ENCODE data around the gene CD47. TPM values are rescaled to one million over a fixed set of nuclear protein-coding genes. Genes with fewer than 3 reads are reported as not detected.

Gene CD47
- total and polyA plus RNA-seq, 2 of the 4 experiments (the other 2 are of a cell fraction), result 45.9 to 52.0 TPM

GRCh38 chr3:108134555-108134880 is 43.7 kb upstream of the CD47 start:
- Histone ChIP-seq H3K4me2 (ENCODE audit: low read depth, low read length) (peak overlapping the region; percentile 43; the same call in 1 of the 2 replicates), H3K36me3 (ENCODE audit: control insufficient read depth, insufficient read depth, low read length) (no peaks in the 10 kb centered on the region), H3K27ac (ENCODE audit: insufficient read depth, low read length) (no peak overlapping the region), H2BK5ac (ENCODE audit: low read depth, low read length, poor library complexity, severe bottlenecking) (peak overlapping the region; percentile 37), H4K5ac (ENCODE audit: low read depth, low read length) (no peak overlapping the region; the same call in 1 of the 2 replicates), H3K27me3 (ENCODE audit: control insufficient read depth, insufficient read depth, low read length) (no peaks in the 10 kb centered on the region), H3K4me3 (ENCODE audit: insufficient read depth, low read depth, low read length) (no peak overlapping the region), H2AK9ac (replicated peaks; ENCODE audit: low read depth, low read length, poor library complexity) (no peak overlapping the region), H2AFZ (replicated peaks; ENCODE audit: low read length, poor library complexity) (no peak overlapping the region), H3K23ac (ENCODE audit: low read depth, low read length) (no peak overlapping the region; the same call in 1 of the 2 replicates), H4K20me1 (ENCODE audit: insufficient read depth, low read length) (no peaks in the 10 kb centered on the region), H3K18ac (ENCODE audit: low read depth, low read length) (peak overlapping the region; percentile 91), H3K4me1 (ENCODE audit: control insufficient read depth, insufficient read depth, low read length) (peaks cover 24% of the 10 kb centered on the region), H4K8ac (ENCODE audit: low read depth in 2 of 2, low read length in 2 of 2) (peak overlapping the region in 1 of 2 experiments; percentile 59; a peak in 1 of 4 replicates), H2BK15ac (ENCODE audit: low read depth, low read length) (no peak overlapping the region), H2AK5ac (ENCODE audit: low read depth, low read length) (no peak overlapping the region), H3K9me3 (ENCODE audit: control insufficient read depth, insufficient read depth, low read length) (no peaks in the 10 kb centered on the region), H3K9me1 (ENCODE audit: insufficient read depth, low read length) (peaks cover 10% of the 10 kb centered on the region), H2BK20ac (ENCODE audit: low read depth, low read length) (peak overlapping the region; percentile 35; the same call in 1 of the 2 replicates), H2BK120ac (ENCODE audit: low read depth, low read length) (peak overlapping the region; percentile 94), H3K9ac (ENCODE audit: low read depth, low read length) (no peak overlapping the region), H3K14ac (replicated peaks; ENCODE audit: low read depth, low read length) (peak overlapping the region; percentile 42; the same call in 1 of the 2 replicates), H3K4ac (ENCODE audit: low read depth, low read length) (peak overlapping the region; percentile 64), H3K79me1 (ENCODE audit: low read depth in 1 of 2, low read length in 2 of 2) (peaks cover 0 to 8% of the 10 kb centered on the region in 2 experiments; a peak in 1 of 4 replicates), H3K56ac (ENCODE audit: extremely low read depth, insufficient read depth, low read length) (no peak overlapping the region), H4K91ac (ENCODE audit: insufficient read depth, low read depth, low read length) (0 out of 2 replicates have a peak overlapping the region, but pooled peaks have one; percentile 20)
- BruUV-seq (replicated peaks), result no TSS peak
- no peak for ATAC-seq (ENCODE audit: low read depth)
- CTCF ChIA-PET, result interaction anchor here (0.5 to 0.6 kb wide), 2 partner anchors 23 to 1570 kb away, joined by 3 read pairs; no protein-coding TSS in a partner anchor
- no CpG with 5 or more reads among the region's 1 CpG for WGBS, 2 experiments (ENCODE audit: extremely low coverage in 2 of 2, insufficient read length in 1 of 2)
- POLR2A ChIA-PET (ENCODE audit: unreplicated experiment), result no interaction called here
- in situ Hi-C loops (cut with MboI; ENCODE audit: low sequenced_read_pairs), result no loop called here
- no peak for TF ChIP-seq CHD1 (IDR thresholded peaks at IDR 0.05; ENCODE audit: low read depth, low read length)
- TF ChIP-seq CTCF (conservative IDR thresholded peaks at IDR 0.05; ENCODE audit: low read depth, low read length), result no peak
- no peak for TF ChIP-seq SMC3 (IDR thresholded peaks at IDR 0.05; ENCODE audit: low read depth, low read length)
- no peak for TF ChIP-seq MAZ (IDR thresholded peaks at IDR 0.05; ENCODE audit: borderline replicate concordance, low read depth, low read length)
- no peak for TF ChIP-seq NFE2L2 (IDR thresholded peaks at IDR 0.05; ENCODE audit: low read depth, low read length)
- TF ChIP-seq MAFK (IDR thresholded peaks at IDR 0.05; ENCODE audit: low read depth, low read length), result no peak
- no peak for TF ChIP-seq FOS (IDR thresholded peaks at IDR 0.05; ENCODE audit: low read depth, low read length)
- TF ChIP-seq USF2 (IDR thresholded peaks at IDR 0.05; ENCODE audit: low read depth, low read length), result no peak
- no peak for TF ChIP-seq ELK1 (IDR thresholded peaks at IDR 0.05; ENCODE audit: borderline replicate concordance, low read depth, low read length)
- TF ChIP-seq RFX5 (IDR thresholded peaks at IDR 0.05; ENCODE audit: low read depth, low read length), result no peak
- TF ChIP-seq CEBPB (IDR thresholded peaks at IDR 0.05; ENCODE audit: low read depth, low read length), result no peak
- no peak for TF ChIP-seq BHLHE40 (IDR thresholded peaks at IDR 0.05; ENCODE audit: low read depth, low read length)
- TF ChIP-seq RCOR1 (IDR thresholded peaks at IDR 0.05; ENCODE audit: insufficient replicate concordance, low read length), result no peak
- dilution Hi-C loops (cut with HindIII; ENCODE audit: low sequenced_read_pairs, unreplicated experiment), result no loop called here
- no peak for DNase-seq
- intact Hi-C loops (cut with micrococcal nuclease), result loop anchor here (5.0 kb wide), 1 partner anchor 88 kb away; the partner anchor contains the start of gene IFT57

All from IMR-90 (cell line).